Islet precursor cell (in vitro differentiated cells): ENCODE data around the gene ZNF189.

Experiments
- DNase-seq: peaks from one replicate; pipeline ENCODE4 v3.0.0-alpha.2; 2018

ZNF189 gene

DNA sequence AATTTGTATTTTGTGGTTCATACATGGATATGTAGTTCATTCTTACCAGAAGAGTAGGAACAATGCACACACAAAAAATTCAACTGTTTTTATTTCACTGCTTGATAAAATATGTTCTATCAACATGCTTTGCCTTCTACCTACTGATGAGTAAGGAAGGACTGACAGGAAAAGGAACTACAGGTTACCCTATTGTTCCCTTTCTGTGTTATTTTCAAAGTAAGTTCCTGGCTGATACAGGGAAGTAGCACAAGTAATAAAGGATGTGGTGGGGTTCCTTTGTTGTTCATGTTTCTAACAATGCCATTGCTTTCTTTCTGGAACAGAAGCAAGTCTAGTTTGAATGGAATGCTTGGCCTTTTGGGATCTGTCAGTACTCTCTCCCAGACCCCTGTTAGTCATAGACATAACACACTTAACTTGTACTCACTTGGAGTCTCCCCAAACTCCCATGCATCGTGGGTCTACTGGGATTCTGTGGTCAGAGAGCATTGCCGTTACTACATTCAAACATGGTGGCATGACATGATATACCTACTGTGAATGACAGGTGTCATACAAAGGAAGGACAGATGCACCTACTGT lies 57.1 kb downstream of the ZNF189 start:
- DNase-seq = no peak

DNA sequence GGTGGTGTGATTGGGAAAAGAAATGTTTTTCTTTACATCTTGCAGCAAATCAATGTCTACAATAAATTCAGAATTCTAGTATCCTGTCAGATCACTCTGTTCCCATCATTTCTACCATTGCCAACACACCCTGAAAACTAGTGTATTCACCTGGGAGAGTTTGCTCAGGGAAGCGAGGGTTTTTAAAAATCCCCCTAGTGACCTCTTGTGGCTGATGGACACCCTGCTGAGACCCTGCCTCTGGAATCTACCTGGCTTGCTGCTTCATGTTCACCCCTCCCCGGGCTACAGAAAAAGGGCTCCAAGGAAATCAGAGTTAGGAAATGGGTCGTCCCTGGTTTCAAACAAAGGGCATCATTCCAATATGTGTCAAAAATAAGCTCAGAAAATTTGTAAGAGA lies 58.4 kb downstream of the ZNF189 start:
- peak; percentile 55 for DNase-seq

DNA sequence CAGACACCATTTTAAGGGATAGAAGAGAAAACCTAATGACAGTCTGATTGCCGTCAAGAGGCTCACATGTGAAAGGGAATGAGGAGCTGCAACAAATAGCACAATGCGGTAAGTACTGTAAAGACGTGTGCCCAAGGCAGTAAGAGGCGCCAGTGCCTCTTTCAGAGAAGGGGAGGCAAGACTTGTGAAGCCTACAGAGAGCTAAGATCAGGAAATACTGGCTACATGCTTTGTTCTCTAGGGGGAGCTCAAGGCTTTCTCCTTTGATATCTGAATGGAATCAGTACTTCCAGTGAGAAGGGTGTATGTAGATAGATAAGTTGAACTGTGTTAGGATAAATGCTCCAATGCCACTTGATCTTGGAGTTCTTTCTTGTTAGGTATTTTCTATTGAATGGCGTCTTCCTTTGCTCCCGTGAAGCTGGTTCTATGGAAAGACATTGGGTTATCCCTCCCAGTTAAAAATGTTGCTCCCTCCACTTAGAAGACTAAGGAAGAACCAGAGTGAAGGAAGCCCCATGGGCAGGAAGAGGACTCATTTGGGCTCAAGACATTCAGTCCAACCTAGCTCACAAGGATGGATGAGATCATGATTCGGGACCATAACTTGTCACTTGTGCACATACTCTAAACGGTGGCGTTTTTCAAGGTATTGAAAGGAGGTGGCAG lies 60.4 kb downstream of the ZNF189 start:
- peak; percentile 78 for DNase-seq
